H9 (cell line): ENCODE measurements around the gene MED17. TPM values are rescaled to one million over a fixed set of nuclear protein-coding genes. Genes with fewer than 3 reads are reported as not detected.

Experiments used
- DNase-seq: peaks from one replicate; pipeline ENCODE4 v3.0.0-alpha.2; 2017
- H2AFZ ChIP-seq: one replicate; pipeline ENCODE4 v1.6.1; 2013; ENCODE audit warnings: mild to moderate bottlenecking, low read length, control low read depth, moderate library complexity
- H2AK5ac ChIP-seq: 2 replicates; pipeline ENCODE4 v1.6.1; 2013; ENCODE audit warnings: low read length, control low read depth, mixed read lengths; ENCODE audit not compliant: insufficient read length
- H2BK120ac ChIP-seq: one replicate; pipeline ENCODE4 v1.6.1; 2013; ENCODE audit warnings: low read depth, mild to moderate bottlenecking, low read length, control low read depth, inconsistent platforms; ENCODE audit not compliant: poor library complexity, severe bottlenecking
- H2BK12ac ChIP-seq: 2 replicates; pipeline ENCODE4 v1.6.1; 2013; ENCODE audit warnings: low read length, control low read depth, mixed read lengths, low read depth; ENCODE audit not compliant: insufficient read length
- H2BK15ac ChIP-seq: 2 replicates; pipeline ENCODE4 v1.6.1; 2013; ENCODE audit warnings: low read depth, low read length, control low read depth
- H2BK20ac ChIP-seq: one replicate; pipeline ENCODE4 v1.6.1; 2013; ENCODE audit warnings: low read depth, mild to moderate bottlenecking, low read length, control low read depth, inconsistent platforms; ENCODE audit not compliant: poor library complexity, severe bottlenecking
- H2BK5ac ChIP-seq: 2 replicates; pipeline ENCODE4 v1.6.1; 2013; ENCODE audit warnings: low read length, control low read depth, mixed read lengths; ENCODE audit not compliant: insufficient read length
- H3K14ac ChIP-seq: 2 replicates; pipeline ENCODE4 v1.6.1; 2013; ENCODE audit warnings: low read length, control low read depth; ENCODE audit not compliant: insufficient read depth
- H3K18ac ChIP-seq: 2 replicates; pipeline ENCODE4 v1.6.1; 2013; ENCODE audit warnings: low read depth, mild to moderate bottlenecking, mixed read lengths, low read length, control low read depth; ENCODE audit not compliant: insufficient read length
- H3K23ac ChIP-seq: 2 replicates; pipeline ENCODE4 v1.6.1; 2013; ENCODE audit warnings: low read length, control low read depth, mixed read lengths, low read depth; ENCODE audit not compliant: insufficient read length
- H3K23me2 ChIP-seq: 2 replicates; pipeline ENCODE4 v1.6.1; 2013; ENCODE audit warnings: low read depth, mild to moderate bottlenecking, mixed read lengths, low read length, control low read depth; ENCODE audit not compliant: insufficient read length, poor library complexity, severe bottlenecking
- H3K27ac ChIP-seq: 2 replicates; pipeline ENCODE4 v1.5.1; 2013; ENCODE audit warnings: low read length, control low read depth, mixed read lengths, low read depth; ENCODE audit not compliant: insufficient read length
- H3K27me3 ChIP-seq: 2 replicates; pipeline ENCODE4 v1.6.1; 2013; ENCODE audit warnings: low read length, control low read depth, inconsistent platforms; ENCODE audit not compliant: insufficient read depth
- H3K4ac ChIP-seq: 2 replicates; pipeline ENCODE4 v1.6.1; 2013; ENCODE audit warnings: low read depth, mild to moderate bottlenecking, control low read depth, inconsistent platforms, low read length, moderate library complexity
- H3K4me1 ChIP-seq: 2 replicates; pipeline ENCODE4 v1.6.1; 2013; ENCODE audit warnings: low read length, control low read depth, inconsistent platforms; ENCODE audit not compliant: insufficient read depth
- H3K4me2 ChIP-seq: 2 replicates; pipeline ENCODE4 v1.6.1; 2013; ENCODE audit warnings: low read length, control low read depth, mixed read lengths; ENCODE audit not compliant: insufficient read length, insufficient read depth
- H3K56ac ChIP-seq: 2 replicates; pipeline ENCODE4 v1.6.1; 2013; ENCODE audit warnings: low read depth, mild to moderate bottlenecking, mixed read lengths, low read length, control low read depth; ENCODE audit not compliant: insufficient read length
- H3K79me1 ChIP-seq: 2 replicates; pipeline ENCODE4 v1.6.1; 2013; ENCODE audit warnings: low read depth, mild to moderate bottlenecking, moderate library complexity, low read length, control low read depth, inconsistent platforms; ENCODE audit not compliant: insufficient read depth, poor library complexity, severe bottlenecking
- H3K79me2 ChIP-seq: 2 replicates; pipeline ENCODE4 v1.6.1; 2013; ENCODE audit warnings: low read length, control low read depth, inconsistent platforms; ENCODE audit not compliant: insufficient read depth
- H3K9ac ChIP-seq: 2 replicates; pipeline ENCODE4 v1.6.1; 2013; ENCODE audit warnings: low read length, control low read depth, mixed read lengths; ENCODE audit not compliant: insufficient read length; ENCODE audit errors: extremely low read depth
- H3K9me3 ChIP-seq: one replicate; pipeline ENCODE4 v1.6.1; 2013; ENCODE audit warnings: low read depth, low read length, inconsistent platforms; ENCODE audit not compliant: control insufficient read depth
- H3T11ph ChIP-seq: one replicate; pipeline ENCODE4 v1.6.1; 2013; ENCODE audit warnings: mild to moderate bottlenecking, low read length, control low read depth, inconsistent platforms
- H4K20me1 ChIP-seq: one replicate; pipeline ENCODE4 v1.6.1; 2013; ENCODE audit not compliant: control insufficient read depth, insufficient read length, insufficient read depth
- H4K5ac ChIP-seq: 2 replicates; pipeline ENCODE4 v1.6.1; 2013; ENCODE audit warnings: low read depth, mild to moderate bottlenecking, mixed read lengths, low read length, control low read depth; ENCODE audit not compliant: insufficient read length
- H4K8ac ChIP-seq: replicated peaks from 2 replicates; pipeline ENCODE4 v1.6.1; 2013; ENCODE audit warnings: low read length, control low read depth, mixed read lengths, low read depth; ENCODE audit not compliant: insufficient read length
- H4K91ac ChIP-seq: 2 replicates; pipeline ENCODE4 v1.6.1; 2013; ENCODE audit warnings: low read depth, mild to moderate bottlenecking, moderate library complexity, mixed read lengths, low read length, control low read depth; ENCODE audit not compliant: insufficient read length
- H3K27ac Mint-ChIP-seq, 3 experiments: 2 replicates in 2 of 3; 3 replicates in 1 of 3; pipeline ENCODE4 v1.8.0; 2020 to 2021; ENCODE audit warnings: mixed read lengths in 3 of 3, mild to moderate bottlenecking in 1 of 3, moderate library complexity in 1 of 3
- H3K27me3 Mint-ChIP-seq: 2 replicates; pipeline ENCODE4 v1.8.0; 2021; ENCODE audit warnings: low read depth, mild to moderate bottlenecking, moderate library complexity, mixed read lengths
- H3K36me3 Mint-ChIP-seq, 3 experiments: 2 replicates in 2 of 3; 3 replicates in 1 of 3; pipeline ENCODE4 v1.8.0; 2020 to 2021; ENCODE audit warnings: low read depth in 3 of 3, mixed read lengths in 3 of 3; ENCODE audit not compliant: insufficient read depth in 1 of 3
- H3K4me1 Mint-ChIP-seq, 2 experiments: 2 replicates each; pipeline ENCODE4 v1.8.0; 2020; ENCODE audit warnings: mixed read lengths in 2 of 2
- H3K4me3 Mint-ChIP-seq, 2 experiments: 2 replicates in 1 of 2; 3 replicates in 1 of 2; pipeline ENCODE4 v1.8.0; 2020 to 2021; ENCODE audit warnings: mild to moderate bottlenecking in 2 of 2, mixed read lengths in 2 of 2, moderate library complexity in 1 of 2
- H3K9me3 Mint-ChIP-seq, 2 experiments: 2 replicates in 1 of 2; 3 replicates in 1 of 2; pipeline ENCODE4 v1.8.0; 2020; ENCODE audit warnings: mild to moderate bottlenecking in 2 of 2, mixed read lengths in 2 of 2, moderate library complexity in 1 of 2
- WGBS: extraction: QIAGEN DNeasy Blood & Tissue Kit; methylation state at CpG from one replicate; pipeline ENCODE4 v1.1.7; 2013; ENCODE audit warnings: missing lambda C conversion rate, low lambda C conversion rate, mixed read lengths; ENCODE audit not compliant: insufficient read length; ENCODE audit errors: extremely low coverage; 5-methylcytosine and 5-hydroxymethylcytosine counted together
- total RNA-seq: library from RNA; stranded (reverse); gene quantifications from 2 replicates; pipeline ENCODE4 v1.2.1, GENCODE V29; 2021
- TF ChIP-seq, protein P1 (sequence below): fragments of 200-600 bp; sonication (generic); conservative IDR thresholded peaks from 3 replicates; pipeline ENCODE4 v1.8.0; 2021; ENCODE audit warnings: antibody characterized with exemption, mild to moderate bottlenecking

Gene MED17
- total RNA-seq, 1 experiment from 2014 or later, result 43.3 TPM

- H2AFZ ChIP-seq, result no peak overlapping the region
- H3K4me1 Mint-ChIP-seq, result peaks cover 16 to 22% of the 10 kb centered on the region in 2 experiments
- no peak overlapping the region for H4K5ac ChIP-seq
- no peak overlapping the region for H3T11ph ChIP-seq
- H4K8ac ChIP-seq, result no peak overlapping the region
- TF ChIP-seq, protein P1, sequence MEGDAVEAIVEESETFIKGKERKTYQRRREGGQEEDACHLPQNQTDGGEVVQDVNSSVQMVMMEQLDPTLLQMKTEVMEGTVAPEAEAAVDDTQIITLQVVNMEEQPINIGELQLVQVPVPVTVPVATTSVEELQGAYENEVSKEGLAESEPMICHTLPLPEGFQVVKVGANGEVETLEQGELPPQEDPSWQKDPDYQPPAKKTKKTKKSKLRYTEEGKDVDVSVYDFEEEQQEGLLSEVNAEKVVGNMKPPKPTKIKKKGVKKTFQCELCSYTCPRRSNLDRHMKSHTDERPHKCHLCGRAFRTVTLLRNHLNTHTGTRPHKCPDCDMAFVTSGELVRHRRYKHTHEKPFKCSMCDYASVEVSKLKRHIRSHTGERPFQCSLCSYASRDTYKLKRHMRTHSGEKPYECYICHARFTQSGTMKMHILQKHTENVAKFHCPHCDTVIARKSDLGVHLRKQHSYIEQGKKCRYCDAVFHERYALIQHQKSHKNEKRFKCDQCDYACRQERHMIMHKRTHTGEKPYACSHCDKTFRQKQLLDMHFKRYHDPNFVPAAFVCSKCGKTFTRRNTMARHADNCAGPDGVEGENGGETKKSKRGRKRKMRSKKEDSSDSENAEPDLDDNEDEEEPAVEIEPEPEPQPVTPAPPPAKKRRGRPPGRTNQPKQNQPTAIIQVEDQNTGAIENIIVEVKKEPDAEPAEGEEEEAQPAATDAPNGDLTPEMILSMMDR, result no peak
- no peak overlapping the region for H2BK20ac ChIP-seq
- H3K9me3 Mint-ChIP-seq, result no peaks in the 10 kb centered on the region
- no peak overlapping the region for H3K14ac ChIP-seq
- no peak overlapping the region for H2BK12ac ChIP-seq
- H2AK5ac ChIP-seq, result no peak overlapping the region
- H2BK120ac ChIP-seq, result no peak overlapping the region
- peak overlapping the region in 2 of 3 experiments; percentile 68 to 87; a peak in 4 of 7 replicates for H3K27ac Mint-ChIP-seq
- H3K9me3 ChIP-seq, result no peaks in the 10 kb centered on the region
- H3K9ac ChIP-seq, result no peak overlapping the region
- H3K4ac ChIP-seq, result no peak overlapping the region
- peaks cover 20 to 50% (median 47%) of the 10 kb centered on the region in 3 experiments for H3K36me3 Mint-ChIP-seq
- no peaks in the 10 kb centered on the region for H3K23me2 ChIP-seq
- H3K4me2 ChIP-seq, result no peak overlapping the region
- no CpG with 5 or more reads among the region's 6 CpGs for WGBS
- DNase-seq, result no peak
- no peak overlapping the region for H3K18ac ChIP-seq
- no peaks in the 10 kb centered on the region for H3K79me2 ChIP-seq
- no peak overlapping the region for H2BK15ac ChIP-seq
- H3K4me1 ChIP-seq, result no peaks in the 10 kb centered on the region; the same call in 1 of the 2 replicates
- H3K27me3 ChIP-seq, result no peaks in the 10 kb centered on the region
- no peak overlapping the region for H3K23ac ChIP-seq
- H3K79me1 ChIP-seq, result no peaks in the 10 kb centered on the region
- no peak overlapping the region for H4K91ac ChIP-seq
- H3K27ac ChIP-seq, result no peak overlapping the region
- no peak overlapping the region for H3K4me3 Mint-ChIP-seq
- no peak overlapping the region for H3K56ac ChIP-seq
- no peaks in the 10 kb centered on the region for H4K20me1 ChIP-seq
- H2BK5ac ChIP-seq, result no peak overlapping the region
- H3K27me3 Mint-ChIP-seq, result no peaks in the 10 kb centered on the region
These were observed 31.0 kb downstream of the MED17 start for GRCh38 chr11:93814966-93815633.
